ENCODE measurements around the gene IL20RA.

IL20RA gene

DNA sequence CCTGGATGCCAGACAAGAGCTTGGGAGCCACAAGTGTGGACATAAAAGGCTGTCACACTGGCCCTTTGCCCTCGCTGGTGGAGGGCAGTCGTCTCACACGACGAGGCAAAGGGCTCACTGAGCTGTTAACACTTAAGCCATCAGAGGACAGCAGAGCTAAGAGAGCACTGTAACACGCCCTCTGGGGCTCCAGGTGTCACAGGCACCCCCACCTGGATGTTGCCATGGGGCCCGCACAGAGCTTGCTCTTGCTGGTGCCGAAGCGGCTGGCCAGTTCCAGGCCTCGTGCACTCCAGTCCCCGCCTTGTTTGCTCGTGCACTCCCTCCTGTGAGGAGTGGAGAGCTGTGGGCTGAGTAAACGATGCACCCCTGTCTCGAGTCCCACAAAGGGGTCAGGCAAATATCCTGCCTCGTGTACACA, 85.3 kb downstream of the IL20RA start:
- peaks cover 21% of the 10 kb centered on the region for H3K27me3 Mint-ChIP-seq
- H3K9me3 Mint-ChIP-seq, result no peaks in the 10 kb centered on the region
- H3K4me3 Mint-ChIP-seq, result no peak overlapping the region
- H3K27ac Mint-ChIP-seq, result no peak overlapping the region
- H3K36me3 Mint-ChIP-seq (ENCODE audit: low read depth), result no peaks in the 10 kb centered on the region
- peaks cover 8% of the 10 kb centered on the region for H3K4me1 Mint-ChIP-seq (ENCODE audit: low read depth)

DNA sequence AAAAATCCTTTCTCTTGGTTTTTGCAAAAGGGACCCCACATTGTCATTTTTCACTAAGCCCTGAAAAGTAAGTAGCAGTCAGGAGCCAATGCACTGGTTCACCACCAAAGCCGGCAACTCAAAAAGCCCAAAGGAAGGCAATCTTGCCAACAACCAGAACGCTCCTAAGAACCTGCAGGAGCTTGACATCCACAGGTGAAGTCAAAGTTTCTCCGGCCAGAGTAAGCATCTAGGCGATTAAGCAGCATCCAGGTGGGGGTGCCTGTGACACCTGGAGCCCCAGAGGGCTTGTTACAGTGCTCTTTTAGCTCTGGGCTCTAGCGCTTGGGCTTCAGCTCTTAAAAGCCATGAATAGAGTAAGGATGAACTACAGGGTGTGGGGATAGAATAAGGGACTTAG, 86.6 kb downstream of the IL20RA start:
- Mint-ChIP-seq H3K9me3 (no peaks in the 10 kb centered on the region), H3K36me3 (ENCODE audit: low read depth) (no peaks in the 10 kb centered on the region), H3K27ac (no peak overlapping the region), H3K27me3 (peaks cover 22% of the 10 kb centered on the region), H3K4me3 (no peak overlapping the region), H3K4me1 (ENCODE audit: low read depth) (peaks cover 8% of the 10 kb centered on the region)

DNA sequence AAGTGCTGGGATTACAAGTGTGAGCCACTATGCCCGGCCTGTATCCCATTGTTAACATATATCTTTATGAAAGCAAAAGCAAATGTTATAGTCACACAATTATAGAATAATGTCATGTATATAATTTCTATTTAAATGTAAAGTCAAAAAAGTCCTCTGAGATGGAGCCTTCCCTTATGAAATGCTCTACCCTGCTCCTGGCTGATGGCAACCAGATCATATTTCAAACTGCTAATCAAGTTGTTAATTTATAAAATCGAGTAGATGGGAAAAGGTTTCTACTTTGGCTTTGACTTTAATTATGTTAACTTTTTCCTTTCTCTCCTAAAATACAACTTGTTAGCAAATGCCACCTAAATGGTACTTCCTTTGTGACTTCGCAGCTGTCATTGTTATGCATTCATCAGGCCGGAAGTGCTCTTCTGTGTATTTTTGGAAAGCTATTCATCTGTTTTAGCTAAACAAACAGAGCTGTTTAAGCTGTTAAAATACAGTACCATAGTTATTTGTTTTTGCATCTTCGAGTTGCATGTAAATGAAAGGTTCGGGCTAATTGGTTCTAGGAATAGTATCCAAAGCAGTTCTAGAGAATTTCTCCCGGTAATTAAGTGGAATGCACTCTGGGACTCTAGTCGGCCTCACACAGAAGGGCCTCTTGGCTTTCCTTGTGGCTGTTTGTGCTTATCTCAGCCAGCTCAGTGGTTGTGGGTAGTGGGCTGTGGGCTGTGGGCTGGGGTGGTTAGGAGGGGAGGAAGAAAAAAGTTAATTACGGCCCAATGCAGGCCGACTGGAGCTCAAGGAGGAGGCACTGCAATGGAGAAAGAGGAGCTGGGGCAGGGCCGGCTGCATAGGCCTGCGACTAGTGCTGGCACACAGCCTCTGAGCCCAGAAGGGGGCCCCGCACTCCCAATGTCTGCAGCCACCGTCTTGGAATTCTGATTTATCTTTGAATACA, 87.9 kb downstream of the IL20RA start:
- Mint-ChIP-seq H3K27me3 (peaks cover 24% of the 10 kb centered on the region), H3K27ac (no peak overlapping the region), H3K9me3 (no peaks in the 10 kb centered on the region), H3K4me1 (ENCODE audit: low read depth) (peaks cover 8% of the 10 kb centered on the region), H3K36me3 (ENCODE audit: low read depth) (no peaks in the 10 kb centered on the region), H3K4me3 (no peak overlapping the region)

DNA sequence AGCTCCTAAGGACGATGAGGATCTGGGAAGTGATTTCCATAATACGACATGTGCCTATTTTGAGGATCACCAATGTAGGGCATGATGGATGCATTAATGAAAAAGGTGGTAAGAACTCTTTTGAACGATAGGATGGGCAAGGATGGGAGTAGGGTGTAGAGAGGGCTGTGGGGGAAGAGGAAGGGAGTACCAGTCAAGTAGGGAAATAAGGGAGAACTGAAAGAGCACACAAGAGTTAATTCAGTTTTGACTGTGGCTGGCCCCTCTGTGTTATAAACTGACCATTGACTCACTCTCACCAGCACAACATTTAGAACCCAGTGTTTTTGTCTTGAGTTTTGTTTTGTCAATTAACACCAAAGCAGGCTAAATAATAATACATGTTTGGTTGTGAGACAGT, 89.6 kb downstream of the IL20RA start:
- H3K27ac Mint-ChIP-seq, result no peak overlapping the region
- peaks cover 8% of the 10 kb centered on the region for H3K4me1 Mint-ChIP-seq (ENCODE audit: low read depth)
- H3K36me3 Mint-ChIP-seq (ENCODE audit: low read depth), result no peaks in the 10 kb centered on the region
- peaks cover 23% of the 10 kb centered on the region for H3K27me3 Mint-ChIP-seq
- no peaks in the 10 kb centered on the region for H3K9me3 Mint-ChIP-seq
- no peak overlapping the region for H3K4me3 Mint-ChIP-seq

DNA sequence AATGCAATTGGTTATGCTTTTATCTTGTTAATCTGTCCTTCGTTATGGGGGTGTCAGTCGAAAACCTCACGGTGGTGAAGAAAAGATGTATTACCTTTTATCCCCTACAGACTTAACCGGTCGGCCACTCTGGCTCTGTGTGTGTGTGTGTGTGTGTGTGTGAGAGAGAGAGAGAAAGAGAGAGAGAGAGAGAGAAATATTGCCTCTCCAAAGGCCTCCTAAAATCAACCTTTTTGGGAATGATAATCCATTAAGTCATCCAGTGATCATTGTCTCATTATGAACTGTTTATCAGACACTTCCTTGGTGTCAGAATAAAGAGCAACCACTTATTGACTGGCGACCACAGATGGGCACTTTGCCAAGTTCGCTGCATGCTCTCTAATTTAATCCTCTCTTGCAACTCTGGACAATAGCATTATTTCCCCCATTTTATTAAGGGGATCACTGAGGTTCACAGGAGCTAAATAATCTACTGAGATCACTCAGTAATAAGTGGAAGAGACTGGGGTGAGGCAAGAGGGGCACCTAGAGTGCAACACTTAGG, 92.0 kb downstream of the IL20RA start:
- no peaks in the 10 kb centered on the region for H3K36me3 Mint-ChIP-seq (ENCODE audit: low read depth)
- no peaks in the 10 kb centered on the region for H3K9me3 Mint-ChIP-seq
- H3K4me1 Mint-ChIP-seq (ENCODE audit: low read depth), result peaks cover 8% of the 10 kb centered on the region
- no peak overlapping the region for H3K27ac Mint-ChIP-seq
- H3K4me3 Mint-ChIP-seq, result no peak overlapping the region
- H3K27me3 Mint-ChIP-seq, result peaks cover 19% of the 10 kb centered on the region

DNA sequence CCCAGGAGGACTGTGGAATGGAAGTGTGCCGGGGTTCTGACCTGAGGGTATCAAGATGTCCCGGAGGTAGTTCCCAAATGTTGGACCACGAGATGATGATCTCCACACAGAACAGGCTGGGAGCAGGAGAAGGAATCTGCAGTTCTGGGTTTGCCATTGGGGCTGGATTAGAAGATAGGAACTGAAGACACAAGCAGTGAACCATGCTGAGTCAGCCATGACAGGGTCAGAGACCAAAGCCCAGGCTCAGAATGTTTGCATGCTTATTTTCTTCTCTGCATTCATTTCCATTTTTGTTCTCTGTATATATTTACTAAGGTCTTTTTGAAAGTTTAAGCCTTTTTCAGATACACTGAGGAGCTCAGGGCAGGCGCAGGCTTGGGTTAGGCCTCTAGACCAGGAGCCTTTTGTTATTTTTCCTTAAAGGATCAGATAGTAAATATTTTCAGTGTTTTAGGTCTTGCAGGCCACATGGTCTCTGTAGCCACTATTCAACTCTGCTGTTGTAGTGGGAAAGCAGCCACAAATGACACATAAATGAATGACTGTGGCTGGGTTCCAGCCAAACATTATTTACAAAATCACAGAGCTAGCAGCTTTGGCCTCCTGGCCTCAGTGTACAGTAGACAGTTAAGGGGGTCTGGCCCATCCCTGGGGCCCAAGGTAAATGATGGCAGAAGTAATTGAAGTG, 94.2 kb downstream of the IL20RA start:
- H3K9me3 Mint-ChIP-seq, result no peaks in the 10 kb centered on the region
- H3K27me3 Mint-ChIP-seq, result peaks cover 19% of the 10 kb centered on the region
- no peak overlapping the region for H3K27ac Mint-ChIP-seq
- H3K4me3 Mint-ChIP-seq, result no peak overlapping the region
- H3K36me3 Mint-ChIP-seq (ENCODE audit: low read depth), result no peaks in the 10 kb centered on the region
- peaks cover 6% of the 10 kb centered on the region for H3K4me1 Mint-ChIP-seq (ENCODE audit: low read depth)
